HG03097 (cell line): ENCODE measurements around the gene GNAZ.

Experiments used
- ATAC-seq: cut with Tn5 transposase; IDR thresholded peaks from one replicate; pipeline ENCODE4 v1.9.1; 2021; ENCODE audit not compliant: unreplicated experiment, low FRiP score

GNAZ gene

DNA sequence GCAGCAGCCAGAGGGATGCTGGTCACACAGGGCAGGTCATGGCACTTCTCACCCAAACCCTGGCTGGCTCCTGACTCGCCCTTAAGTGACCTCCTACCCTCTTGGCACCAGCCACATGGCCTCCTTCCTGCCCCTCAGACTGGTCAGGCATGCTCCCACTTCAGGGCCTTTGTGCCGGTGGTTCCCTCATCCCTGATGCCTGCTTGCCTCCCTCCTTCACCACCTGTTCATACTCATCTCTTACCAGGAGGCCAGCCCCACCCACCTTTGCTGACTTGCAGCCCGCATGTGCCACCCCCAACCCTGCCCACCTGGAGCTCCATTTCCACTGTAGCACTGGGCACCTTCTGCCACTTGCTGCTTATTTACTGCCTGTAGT lies 20.1 kb downstream of the GNAZ start:
- ATAC-seq, result no peak

DNA sequence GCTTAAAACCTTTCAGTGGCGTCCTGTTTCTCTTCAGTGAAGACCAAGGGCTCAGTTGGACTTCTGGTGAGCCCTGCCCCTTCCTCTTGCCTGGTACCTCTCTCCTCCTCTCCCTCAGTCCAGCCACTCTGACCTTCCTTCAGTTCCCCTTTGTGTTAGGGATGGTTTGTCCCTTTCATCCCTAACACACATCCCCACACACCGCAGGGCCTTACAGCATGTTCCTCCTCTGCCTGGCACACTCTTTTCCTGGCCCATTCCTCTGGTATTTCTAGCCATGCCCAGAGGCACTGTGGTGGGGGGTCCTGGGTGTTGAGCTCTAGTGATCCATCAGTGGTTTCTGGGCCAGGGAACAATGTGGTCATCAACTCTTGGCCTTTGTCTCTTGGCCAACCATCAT lies 21.4 kb downstream of the GNAZ start:
- ATAC-seq, result no peak

GRCh38 chr22:23092217-23092955 lies 22.1 kb downstream of the GNAZ start:
- no peak for ATAC-seq

DNA sequence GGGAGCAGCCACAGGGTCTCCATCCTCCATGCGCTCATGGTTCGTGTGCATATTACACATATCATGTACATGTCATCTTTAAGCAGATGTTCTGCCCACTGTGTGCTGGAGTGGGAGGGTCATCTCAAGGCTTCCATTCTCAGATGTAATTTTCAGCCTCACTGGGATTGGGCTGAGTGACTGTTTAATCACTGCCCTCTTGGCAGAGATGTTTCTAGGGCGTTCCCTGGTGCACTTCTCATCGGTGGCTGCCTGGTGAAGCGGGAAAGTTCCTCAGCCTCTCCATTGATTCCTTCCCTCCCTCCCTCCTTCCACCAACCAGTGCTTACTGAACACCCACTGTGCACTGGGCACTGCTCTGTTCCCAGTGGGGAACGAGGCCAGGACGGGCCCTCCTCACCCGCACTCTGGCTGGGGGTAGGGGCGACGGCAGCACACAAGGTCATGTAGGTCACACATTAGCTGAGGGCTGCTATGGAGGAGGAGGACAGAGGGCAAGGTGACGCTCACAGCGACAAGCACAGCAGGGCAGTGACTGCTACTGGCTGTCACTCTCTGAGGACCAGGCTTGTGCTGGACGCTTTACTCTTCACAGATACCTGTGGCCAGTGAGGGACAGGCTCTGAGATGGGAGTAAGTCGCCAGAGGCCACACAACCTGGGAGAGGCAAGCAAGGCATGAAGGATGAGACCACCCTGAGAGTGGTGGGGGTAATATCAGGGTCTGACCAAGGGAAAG lies 22.9 kb downstream of the GNAZ start:
- ATAC-seq, result no peak

DNA sequence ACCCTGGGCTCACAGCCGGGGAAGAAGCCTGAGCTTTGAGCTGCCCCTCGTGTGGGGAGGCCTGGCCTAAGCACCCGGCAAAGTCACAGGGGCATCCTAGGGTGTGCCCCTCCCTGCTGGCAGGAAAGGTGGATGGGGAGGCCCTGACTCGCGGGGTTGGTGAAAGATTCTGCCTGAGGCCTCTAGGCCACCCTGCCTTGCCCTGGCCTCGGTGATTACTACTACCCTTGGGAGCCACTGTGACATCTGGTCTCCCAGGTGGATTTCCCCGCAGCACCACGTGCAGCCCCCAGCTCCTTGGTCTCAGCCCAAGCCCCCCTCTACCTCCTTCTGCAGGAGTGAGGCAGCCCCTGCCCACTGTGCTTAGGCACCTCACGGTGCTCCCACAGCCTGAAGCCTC lies 23.9 kb downstream of the GNAZ start:
- ATAC-seq, result no peak

DNA sequence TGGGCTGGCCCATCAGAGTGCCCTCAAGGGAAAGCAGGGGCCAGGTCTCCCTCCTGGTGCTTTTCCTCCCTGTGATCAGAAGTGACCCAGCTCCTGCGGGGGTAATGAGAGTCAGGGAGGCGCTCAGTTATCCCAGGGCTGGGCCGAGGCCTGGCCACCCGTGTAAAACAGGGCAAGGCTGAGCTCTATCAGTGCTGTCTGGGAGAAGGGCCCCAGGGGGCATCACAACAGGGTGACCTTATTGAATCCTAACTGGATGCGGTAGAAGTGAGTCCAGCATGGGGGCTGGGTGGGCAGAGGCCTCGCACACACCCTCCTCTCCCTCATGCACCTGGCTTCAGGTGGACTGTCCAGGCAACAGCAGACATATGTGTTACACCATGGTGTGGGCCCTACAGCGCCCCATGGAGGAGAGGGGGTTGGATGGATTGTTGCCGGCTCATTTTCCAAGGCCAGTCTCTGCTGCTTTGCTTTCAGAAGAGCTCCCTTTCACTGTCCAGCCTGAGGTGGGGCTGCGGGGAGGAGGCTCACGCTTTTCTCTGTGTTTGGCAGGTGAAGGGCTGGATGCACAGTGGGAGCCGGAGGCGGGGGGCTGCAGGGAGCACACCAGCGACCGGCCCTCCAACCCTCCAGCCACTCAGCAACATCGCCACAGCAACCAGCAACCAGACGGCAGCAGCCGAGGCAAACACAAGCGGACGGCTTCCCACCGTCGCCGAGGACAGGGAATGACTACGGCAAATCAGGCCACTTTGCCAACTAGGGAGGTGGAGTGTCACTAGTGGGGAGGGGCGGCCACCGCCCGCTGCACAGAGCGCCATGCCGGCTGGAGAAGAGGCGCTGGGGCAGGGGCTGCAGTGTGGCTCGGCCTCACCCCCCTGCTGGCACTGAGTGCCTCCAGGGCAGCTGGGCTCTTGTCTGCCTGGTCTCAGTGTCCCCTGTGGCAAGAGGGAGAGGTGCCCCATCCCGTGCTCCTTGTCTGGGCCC lies 24.7 kb downstream of the GNAZ start:
- no peak for ATAC-seq

DNA sequence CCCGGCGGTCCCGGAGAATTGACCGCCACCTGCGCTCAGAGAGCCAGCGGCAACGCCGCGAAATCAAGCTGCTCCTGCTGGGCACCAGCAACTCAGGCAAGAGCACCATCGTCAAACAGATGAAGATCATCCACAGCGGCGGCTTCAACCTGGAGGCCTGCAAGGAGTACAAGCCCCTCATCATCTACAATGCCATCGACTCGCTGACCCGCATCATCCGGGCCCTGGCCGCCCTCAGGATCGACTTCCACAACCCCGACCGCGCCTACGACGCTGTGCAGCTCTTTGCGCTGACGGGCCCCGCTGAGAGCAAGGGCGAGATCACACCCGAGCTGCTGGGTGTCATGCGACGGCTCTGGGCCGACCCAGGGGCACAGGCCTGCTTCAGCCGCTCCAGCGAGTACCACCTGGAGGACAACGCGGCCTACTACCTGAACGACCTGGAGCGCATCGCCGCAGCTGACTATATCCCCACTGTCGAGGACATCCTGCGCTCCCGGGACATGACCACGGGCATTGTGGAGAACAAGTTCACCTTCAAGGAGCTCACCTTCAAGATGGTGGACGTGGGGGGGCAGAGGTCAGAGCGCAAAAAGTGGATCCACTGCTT lies 25.5 kb downstream of the GNAZ start:
- no peak for ATAC-seq

GRCh38 chr22:23097412-23098229 lies 27.3 kb downstream of the GNAZ start:
- ATAC-seq, result no peak

GRCh38 chr22:23098230-23098705 lies 27.9 kb downstream of the GNAZ start:
- ATAC-seq, result no peak

- no peak for ATAC-seq
These were observed 28.6 kb downstream of the GNAZ start for GRCh38 chr22:23098718-23099530.

- no peak for ATAC-seq
These were observed 29.1 kb downstream of the GNAZ start for GRCh38 chr22:23099531-23099804.

DNA sequence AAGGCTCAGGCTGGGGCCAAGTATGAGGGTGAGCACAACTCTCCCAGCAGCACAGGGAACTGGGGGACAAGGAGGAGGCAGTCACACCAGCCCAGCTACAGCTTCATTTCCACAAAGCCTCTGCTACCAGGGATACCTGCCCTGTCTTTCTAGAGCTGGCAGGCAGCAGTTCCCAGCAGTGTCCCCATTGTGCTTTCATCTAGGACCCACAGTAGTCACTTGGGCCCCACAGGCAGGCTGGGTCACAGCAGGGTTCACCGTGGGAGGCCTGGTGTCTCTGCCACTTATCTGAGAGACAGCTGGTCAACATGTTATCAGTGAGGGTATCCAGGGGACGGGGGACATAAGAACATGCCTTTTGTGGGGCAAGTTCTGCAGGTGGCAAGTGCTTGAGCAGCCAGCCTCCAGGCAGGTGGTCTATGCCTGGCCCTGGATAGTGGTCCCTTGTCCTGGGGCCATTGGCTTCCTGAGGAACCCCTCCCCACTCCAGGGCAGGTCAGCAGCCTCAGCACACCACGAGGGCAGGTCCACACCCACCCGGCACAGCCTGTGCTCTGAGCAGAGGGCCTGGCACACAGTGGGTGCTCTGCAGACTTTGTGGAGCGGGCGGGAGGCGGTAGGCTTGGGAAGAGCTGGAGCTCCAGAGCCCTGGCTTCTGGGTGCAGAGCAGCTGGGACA lies 29.9 kb downstream of the GNAZ start:
- no peak for ATAC-seq

DNA sequence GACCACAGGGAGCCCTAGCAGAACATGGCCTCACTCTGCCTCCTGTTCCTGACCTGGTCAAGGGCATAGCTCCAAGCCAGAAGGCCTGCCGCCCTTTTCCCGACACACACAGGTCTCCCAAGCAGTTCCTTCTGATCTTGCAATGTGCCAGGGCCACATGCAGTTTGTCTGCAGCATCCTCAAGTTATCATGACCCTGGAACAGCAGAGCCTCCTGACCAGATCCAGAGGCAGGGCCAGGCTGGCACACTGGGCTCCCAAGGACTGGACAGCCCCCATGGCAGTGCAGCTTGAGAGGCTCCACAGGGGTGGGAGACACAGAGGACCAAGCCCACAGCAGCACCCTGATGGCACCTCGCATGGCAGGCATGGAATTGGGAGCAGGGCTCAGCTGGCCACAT lies 31.2 kb downstream of the GNAZ start:
- ATAC-seq, result no peak

DNA sequence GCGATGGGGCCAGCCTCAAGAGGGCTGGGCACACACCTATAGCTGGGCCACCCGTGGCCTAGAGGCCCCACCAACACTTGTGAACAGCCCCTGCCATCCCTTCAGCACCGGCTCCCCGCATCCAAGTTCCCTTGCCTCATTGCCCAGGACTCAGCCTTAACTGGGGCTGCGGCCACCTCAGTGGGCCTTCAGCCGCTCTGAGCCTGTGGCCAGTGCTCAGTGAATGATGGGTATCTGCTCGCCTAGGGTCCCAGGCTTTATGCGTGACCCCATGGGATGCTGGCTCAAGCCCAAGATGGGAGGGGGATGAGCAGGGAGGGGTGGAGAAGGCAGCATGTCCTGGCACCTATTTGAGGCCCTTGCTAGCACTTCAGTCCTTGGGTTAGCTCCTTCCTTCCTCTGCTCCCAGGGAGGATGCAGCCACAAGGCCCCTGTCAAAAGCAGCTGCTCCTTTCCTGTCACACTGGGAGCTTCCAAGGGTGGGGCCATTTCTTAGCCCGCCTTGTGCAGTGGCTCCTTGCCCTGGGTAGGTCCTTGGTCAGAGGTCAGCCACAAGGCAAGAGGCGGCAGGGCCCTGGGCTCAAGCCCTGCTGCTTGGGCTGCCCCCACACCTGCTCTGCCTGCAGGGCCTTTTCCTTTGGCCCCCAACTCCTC lies 31.8 kb downstream of the GNAZ start:
- no peak for ATAC-seq

GRCh38 chr22:23102776-23103175 lies 32.5 kb downstream of the GNAZ start:
- no peak for ATAC-seq

GRCh38 chr22:23103199-23103954 lies 33.1 kb downstream of the GNAZ start:
- ATAC-seq, result no peak

- ATAC-seq, result no peak
These were observed 34.1 kb downstream of the GNAZ start for GRCh38 chr22:23104187-23104971.
